ENCODE results near the gene ZDHHC11.
"Not testable (repeated sequence)": the region's sequence is repeated elsewhere in the genome, so short reads cannot be mapped to it uniquely, and the experiment has no call there.

Gene ZDHHC11

DNA sequence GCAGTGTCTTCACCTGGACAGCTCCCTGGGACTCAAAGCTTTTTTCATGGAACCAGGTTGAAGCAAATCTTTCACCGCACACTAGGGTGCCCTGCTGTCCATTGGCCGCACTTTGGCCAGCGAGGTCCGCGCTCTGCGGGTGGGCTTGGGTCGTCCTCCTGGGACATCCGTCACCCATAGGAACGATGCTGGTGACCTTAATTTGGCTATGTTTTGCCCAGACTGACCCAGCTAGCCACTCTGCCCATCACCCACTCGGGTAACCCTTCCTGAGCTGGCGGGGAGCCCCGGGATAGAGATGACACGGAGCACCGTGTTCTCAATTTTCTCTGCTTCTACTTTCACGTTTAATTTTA lies 92.1 kb downstream of the ZDHHC11 start:
- FAIRE-seq: no peak

DNA sequence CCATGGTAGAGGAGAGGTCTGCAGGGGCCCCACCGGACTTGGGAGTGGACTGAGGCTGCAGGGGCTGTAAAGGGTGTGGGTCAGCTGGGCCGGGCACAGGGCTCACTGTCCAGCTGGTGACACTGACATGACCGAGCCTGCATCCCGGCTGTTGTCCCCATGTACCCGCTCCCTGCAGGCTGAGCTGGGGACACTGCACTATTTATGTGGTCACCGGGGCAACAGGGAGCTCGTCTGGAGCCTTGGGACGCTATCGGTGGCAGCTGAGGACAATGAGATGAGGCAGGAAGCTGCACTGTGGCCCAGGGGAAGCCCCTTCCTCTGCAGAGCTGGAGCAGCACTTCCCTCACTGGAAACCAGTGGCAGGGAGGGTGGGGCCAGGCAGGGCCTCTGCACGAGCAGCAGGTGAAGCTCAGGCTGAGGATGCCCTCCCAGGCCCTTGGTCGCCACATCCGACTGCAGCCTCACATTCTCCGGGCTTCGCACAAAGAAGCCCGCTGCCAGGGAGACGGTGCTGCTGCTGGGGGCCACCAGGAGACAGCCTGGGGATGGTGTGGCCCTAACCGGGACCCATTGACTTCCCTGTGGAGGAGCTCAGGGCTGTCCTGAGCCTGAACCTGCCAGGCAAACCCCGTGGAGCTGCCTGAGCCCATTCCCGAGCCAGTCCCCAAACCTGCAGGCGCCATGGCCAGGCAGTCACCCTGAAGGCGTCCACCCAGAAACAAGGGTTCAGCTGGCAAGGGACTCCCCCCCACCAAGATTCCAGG lies 92.7 kb downstream of the ZDHHC11 start:
- no peak for FAIRE-seq

DNA sequence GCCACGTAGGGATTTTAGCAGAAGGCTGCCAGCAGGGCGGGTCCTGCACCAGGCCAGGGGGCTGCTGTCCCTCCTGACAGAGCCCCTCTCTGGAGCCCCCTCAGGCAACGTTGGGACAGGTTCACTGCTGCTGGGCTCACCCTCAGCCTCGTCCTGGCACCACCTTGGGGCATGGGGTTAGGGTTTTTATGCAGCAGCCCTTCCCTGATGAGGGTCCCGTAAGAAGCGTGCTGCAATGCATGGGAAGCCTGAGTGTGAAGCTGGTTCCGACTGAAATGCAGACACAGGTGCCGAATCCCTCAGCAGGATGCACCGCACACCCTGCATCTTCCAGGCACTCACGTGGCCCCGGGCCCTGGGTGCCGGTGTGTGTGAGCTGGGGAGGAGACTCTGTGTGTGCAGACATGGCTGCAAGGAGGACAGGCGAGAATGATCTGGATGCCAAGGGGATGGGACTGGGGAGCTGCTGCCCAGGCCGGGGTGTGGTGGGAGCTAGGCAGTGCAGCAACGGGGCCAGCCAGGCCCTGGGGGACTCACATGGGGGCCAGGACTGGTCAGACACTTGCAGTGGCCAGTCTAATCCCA lies 93.3 kb downstream of the ZDHHC11 start:
- no peak for FAIRE-seq

DNA sequence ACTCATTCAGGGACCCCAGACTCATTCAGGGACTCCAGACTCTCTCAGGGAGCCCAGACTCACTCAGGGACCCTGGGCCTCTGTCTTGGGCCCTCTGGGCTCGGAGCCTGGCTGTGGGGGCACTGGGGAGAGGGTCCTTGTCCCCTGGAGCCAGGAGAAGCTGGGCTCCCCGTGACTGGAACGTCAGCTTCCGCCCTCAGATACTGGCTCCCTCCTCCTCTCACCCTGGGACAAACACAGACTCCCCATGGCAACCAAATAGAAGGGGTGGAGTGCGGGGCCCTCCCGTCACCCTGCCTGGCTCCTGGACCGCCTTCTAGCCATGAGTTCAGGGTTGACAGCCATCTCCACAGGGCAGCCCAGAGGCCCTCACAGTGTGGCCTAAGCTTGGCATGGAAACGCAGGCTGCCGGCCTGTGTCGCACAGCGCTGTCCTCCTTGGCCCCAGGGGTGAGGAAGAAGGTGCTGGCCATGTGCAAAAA lies 93.9 kb downstream of the ZDHHC11 start:
- no peak for FAIRE-seq

DNA sequence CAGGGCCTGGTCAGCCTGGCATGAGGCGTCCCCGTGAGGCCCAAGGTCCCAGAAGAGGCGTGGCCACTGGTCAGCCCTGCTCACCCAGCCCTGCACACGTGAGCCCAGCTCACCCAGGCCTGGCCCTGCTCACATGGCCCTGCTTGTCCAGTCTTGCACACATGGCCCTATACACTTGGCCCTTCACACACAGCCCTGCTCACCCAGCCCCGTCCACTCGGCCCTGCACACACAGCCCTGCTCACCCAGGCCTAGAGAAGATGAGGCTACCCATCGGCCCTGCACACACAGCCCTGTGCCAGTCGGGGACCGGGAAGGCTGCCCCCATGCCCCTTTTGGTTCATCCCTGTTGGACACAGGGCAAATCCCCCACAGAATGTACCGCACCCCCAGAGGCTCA lies 94.6 kb downstream of the ZDHHC11 start:
- FAIRE-seq: no peak

DNA sequence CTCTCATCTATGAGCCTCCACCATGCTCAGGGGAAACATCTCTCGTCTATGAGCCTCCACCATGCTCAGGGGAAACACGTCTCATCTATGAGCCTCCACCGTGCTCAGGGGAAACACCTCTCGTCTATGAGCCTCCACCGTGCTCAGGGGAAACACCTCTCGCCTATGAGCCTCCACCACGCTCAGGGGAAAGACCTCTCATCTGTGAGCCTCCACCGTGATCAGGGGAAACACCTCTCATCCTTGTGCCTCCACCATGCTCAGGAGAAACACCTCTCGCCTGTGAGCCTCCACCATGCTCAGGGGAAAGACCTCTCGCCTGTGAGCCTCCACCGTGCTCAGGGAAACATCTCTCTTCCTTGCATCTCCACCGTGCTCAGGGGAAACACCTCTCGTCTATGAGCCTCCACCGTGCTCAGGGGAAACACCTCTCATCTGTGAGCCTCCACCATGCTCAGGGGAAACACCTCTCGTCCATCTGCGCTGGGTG lies 96.6 kb downstream of the ZDHHC11 start:
- not testable (repeated sequence) for FAIRE-seq

DNA sequence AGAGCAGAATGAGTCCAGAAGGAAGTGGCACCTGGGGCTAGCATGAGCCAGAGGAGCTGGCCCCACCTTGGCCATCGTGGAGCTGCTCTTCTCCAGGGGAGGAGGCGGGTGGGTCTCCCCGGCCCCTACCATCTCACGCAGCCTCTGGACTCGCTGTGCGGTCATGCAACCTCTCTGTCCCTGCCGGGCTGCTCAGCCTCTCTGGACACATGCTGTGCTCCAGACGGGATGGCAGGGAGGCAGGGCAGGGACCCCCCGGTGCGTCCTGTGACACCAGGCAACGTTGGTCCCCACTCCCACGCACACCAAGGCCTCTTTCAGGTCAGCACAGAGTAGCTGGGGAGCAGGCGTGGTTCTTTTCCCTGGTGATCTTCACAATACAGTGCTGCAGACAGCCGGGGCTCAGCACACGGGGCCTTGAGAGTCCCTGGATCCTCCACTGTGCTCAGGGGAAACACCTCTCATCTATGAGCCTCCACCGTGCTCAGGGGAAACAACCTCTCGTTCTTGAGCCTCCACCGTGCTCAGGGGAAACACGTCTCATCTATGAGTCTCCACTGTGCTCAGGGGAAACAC lies 97.1 kb downstream of the ZDHHC11 start:
- not testable (repeated sequence) for FAIRE-seq

DNA sequence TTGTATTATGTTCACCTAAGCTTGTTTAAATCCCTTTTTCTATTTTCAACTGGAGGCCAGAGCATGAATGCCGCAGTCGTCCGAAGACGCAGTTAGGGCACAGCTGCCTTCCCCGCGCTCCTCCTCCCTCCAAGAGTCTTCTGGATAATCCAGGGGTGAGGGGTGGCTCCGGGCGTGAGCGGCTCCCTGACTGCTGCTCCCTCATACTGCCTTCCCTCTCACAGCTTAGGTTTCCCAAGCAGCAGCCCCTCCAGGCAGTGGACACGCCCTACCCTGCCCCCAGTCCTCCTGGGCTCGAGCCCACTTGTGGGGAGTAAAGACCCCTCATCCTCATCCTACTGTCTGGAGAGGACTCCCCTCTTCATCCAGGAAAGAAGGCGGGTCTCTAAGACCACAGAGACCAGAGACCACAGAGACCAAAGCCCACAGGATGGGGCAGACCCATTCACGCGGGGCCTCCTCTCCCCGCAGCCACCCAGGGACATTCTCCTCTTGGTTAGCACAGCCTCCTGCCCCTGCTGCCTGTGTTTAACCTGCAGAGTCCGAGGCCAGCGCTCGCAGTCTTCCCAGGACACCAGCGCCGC lies 98.2 kb downstream of the ZDHHC11 start:
- not testable (repeated sequence) for FAIRE-seq

DNA sequence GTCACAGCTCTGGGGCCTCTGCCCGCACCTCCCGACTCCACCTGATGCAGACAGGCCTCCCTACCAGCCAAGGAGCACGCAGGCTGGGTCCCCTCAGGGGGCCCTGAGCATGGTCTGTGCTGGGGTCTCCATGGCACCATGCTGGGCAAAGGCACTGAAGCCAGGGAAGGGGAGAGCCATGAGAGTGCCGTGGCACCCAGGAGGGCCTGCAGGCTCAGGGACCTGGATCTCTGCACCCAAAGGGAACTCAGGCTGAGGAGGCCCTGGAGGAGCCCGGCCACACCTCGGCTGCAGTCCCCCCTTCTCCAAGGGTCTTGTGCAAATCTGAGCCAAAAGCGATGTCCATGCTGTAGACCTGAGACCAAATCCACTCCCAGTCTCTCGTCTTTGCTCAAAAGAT lies 98.8 kb downstream of the ZDHHC11 start:
- not testable (repeated sequence) for FAIRE-seq

DNA sequence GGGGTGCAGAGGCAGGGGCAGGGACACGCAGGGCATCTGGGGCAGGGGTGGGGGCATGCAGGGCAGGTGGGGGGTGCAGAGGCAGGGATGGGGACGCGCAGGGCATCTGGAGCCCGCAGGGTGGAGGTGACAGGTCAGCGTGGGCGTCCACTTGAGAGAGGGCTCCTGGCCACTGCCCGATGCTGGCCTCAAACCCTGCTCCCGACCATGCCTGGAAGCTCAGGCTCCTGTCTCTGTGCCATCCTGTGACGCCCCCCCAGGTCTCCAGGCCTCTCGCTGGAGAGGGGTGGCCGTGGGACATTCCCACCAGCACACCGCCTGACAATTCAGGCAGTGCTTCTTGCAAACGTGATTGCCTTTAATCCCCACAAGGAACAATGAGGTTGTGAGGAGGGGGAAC lies 99.3 kb downstream of the ZDHHC11 start:
- no peak for FAIRE-seq

DNA sequence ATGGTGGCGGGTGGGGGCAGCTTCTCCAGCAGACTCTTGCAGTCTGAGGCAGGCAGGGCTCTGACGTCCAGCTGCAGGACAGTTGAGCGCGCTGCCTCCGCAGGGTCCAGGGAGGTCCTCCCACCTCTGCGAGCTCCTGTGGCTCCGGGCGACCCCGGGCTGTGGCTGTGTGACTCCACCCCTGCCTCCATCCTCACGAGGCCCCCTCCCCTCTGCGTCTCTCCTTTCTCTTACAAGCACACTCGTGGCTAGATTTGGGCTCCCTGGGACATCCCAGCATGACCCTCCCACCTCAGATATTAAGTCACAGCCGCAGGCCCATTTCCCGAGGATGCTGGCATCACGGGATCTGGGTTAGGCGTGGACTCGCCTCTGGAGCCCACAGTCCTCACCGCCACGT lies 100.6 kb downstream of the ZDHHC11 start:
- FAIRE-seq: not testable (repeated sequence)

DNA sequence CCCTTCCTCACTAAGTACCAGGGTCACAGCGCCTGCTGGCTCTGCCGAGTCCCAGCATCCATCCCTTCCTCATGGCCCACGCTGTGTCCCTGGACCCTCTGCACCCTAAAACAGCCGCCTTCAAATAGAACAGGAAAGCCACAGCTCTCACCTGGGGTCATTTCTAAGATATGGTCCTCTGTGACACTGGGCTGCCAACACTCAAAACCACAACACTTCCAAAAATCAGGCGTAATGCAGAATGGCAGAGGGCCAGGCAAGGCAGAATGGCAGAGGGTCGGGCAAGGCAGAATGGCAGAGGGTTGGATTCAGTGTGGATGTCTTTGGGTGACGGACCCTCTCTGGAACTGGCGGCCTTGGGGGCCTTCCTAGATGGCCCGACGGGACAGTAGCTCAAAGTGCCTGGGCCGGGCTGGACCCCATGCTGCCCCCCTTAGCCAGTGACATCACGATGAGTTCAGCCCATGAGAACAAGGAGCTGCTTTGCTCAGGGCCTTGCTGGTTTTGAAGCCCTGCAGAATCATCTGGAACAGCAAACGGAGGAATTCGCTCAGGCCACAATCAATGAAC lies 101.6 kb downstream of the ZDHHC11 start:
- no peak for FAIRE-seq

DNA sequence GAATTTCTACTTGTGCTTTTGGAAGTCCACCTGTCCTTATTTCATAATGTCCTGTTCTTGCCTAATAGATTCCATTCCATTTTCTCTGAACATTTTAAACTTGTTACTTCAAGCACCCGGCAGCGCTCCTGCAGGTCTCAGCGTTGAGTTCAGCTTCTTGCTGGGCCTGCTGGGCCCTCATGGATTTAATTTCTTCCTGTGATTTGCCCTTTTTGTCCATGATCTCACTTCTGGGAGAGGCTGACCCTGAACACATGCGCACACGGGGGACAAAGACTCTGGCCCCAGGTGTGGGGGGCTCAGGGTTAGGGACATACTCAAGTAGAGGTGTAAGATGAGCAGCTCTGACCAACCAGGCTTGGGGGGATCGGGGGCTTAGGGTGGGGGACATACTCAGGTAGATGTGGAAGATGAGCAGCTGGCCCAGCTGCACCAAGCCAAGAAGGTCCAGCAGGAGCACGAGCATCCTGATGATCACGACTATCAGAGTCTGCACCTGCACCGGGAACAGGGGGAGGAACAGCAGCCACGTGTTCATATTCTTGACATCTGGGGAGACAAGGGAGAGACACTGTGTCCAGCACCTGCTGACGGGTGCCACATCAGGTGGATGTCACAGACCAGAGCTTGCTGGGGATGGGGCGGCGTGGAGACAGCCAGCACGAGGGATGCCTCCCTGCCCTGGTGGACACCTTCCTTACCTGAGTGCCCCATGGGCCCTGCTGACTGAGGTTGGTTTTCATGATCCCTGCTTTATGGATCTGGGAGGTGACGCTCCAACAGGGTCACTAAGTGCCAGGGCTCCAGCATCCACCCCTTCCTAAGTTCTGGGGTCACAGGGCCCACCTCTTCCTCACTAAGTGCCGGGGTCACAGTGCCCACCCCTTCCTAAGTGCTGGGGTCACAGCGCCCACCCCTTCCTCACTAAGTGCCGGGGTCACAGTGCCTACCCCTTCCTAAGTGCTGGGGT lies 102.5 kb downstream of the ZDHHC11 start:
- not testable (repeated sequence) for FAIRE-seq

DNA sequence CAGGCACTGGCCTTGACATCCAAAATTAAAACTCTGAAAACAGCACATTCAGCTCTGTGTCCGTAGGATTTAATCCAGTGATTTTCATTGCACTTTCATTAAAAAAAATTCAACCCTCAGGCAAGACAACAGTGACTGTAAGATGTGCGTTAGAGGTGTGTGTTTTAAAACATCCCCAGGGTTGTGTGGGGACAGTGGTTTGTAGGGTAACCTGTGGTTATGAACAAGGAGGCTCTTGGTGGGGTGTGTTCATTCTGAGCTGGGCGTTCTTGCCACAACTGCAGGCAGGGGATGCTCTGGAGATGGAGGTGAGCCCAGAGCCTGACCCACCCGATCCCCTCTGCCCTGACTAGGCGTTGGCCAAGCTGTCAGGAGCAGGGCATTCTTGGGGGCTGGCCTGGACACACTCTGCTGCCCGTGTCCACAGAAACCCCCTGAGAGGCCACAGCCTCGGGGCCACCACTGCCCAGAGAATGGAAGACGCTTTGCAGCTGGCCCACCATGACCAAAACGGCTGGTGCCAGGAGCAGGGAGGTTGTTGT lies 103.4 kb downstream of the ZDHHC11 start:
- not testable (repeated sequence) for FAIRE-seq

DNA sequence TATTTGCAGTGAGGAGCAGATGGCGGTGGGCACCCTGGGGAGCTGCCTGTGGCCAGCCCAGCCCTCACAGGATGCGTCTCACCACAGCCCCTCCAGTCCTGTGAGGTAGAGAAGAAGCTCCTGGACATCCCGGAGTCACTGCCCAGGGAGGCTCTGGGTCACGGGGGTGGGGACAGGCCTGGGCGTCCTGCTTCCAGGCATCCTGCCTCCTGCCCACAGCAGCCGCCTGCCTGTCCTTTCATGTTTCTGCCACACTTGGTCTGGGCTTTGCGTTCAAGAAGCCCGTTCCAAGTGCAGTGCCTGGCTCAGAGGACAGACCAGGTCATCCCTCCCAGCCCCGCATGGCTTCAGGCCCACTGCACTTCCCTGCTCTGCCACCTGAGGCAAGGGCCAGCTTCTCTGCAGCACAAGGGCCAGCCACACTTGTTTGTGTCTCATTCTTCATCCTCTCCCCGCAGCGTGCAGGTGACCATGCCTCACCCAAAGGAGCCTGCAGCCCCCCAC lies 104.5 kb downstream of the ZDHHC11 start:
- no peak for FAIRE-seq

All from TTC549 (cell line).